HG02943 (cell line): ENCODE measurements around the gene ETFBKMT.
"Not testable (repeated sequence)": the region's sequence is repeated elsewhere in the genome, so short reads cannot be mapped to it uniquely, and the experiment has no call there.

Experiments used
- ATAC-seq: cut with Tn5 transposase; IDR thresholded peaks from one replicate; pipeline ENCODE4 v1.9.1; 2021; ENCODE audit warnings: mild to moderate bottlenecking, low read depth, moderate library complexity; ENCODE audit not compliant: unreplicated experiment

The ETFBKMT gene

GRCh38 chr12:31651893-31652521, 7.5 kb upstream of the ETFBKMT start:
- no peak for ATAC-seq

- ATAC-seq, result no peak
Observed at GRCh38 chr12:31655208-31655607, 4.3 kb upstream of the ETFBKMT start.

- ATAC-seq, result no peak
Observed at GRCh38 chr12:31655792-31656191, 3.7 kb upstream of the ETFBKMT start.

- ATAC-seq, result peak; percentile 4
Observed at GRCh38 chr12:31658471-31659086, 909 bp upstream of the ETFBKMT start.

GRCh38 chr12:31662176-31662849, 2.8 kb downstream of the ETFBKMT start:
- no peak for ATAC-seq

- no peak for ATAC-seq
Observed at GRCh38 chr12:31663576-31663975, 4.1 kb downstream of the ETFBKMT start.

GRCh38 chr12:31664038-31664437, 4.5 kb downstream of the ETFBKMT start:
- no peak for ATAC-seq

- no peak for ATAC-seq
Observed at GRCh38 chr12:31669020-31669419, 9.5 kb downstream of the ETFBKMT start.

- not testable (repeated sequence) for ATAC-seq
Observed at GRCh38 chr12:31669582-31669981, 10.1 kb downstream of the ETFBKMT start.

- no peak for ATAC-seq
Observed at GRCh38 chr12:31672521-31672920, 13.0 kb downstream of the ETFBKMT start.

- ATAC-seq, result peak; percentile 79
Observed at GRCh38 chr12:31682136-31682962, 22.9 kb downstream of the ETFBKMT start.

GRCh38 chr12:31685801-31686200, 26.3 kb downstream of the ETFBKMT start:
- ATAC-seq, result no peak

- no peak for ATAC-seq
Observed at GRCh38 chr12:31687101-31687527, 27.6 kb downstream of the ETFBKMT start.

- ATAC-seq, result not testable (repeated sequence)
Observed at GRCh38 chr12:31689921-31690320, 30.4 kb downstream of the ETFBKMT start.

GRCh38 chr12:31702047-31702446, 42.6 kb downstream of the ETFBKMT start:
- no peak for ATAC-seq

GRCh38 chr12:31705621-31706020, 46.1 kb downstream of the ETFBKMT start:
- no peak for ATAC-seq

GRCh38 chr12:31708118-31708517, 48.6 kb downstream of the ETFBKMT start:
- ATAC-seq, result not testable (repeated sequence)

GRCh38 chr12:31710021-31710818, 50.7 kb downstream of the ETFBKMT start:
- ATAC-seq, result no peak

GRCh38 chr12:31712877-31713276, 53.4 kb downstream of the ETFBKMT start:
- ATAC-seq, result no peak
